Stimulated activated CD4-positive, alpha-beta T cell treated with anti-CD3 and anti-CD28 coated beads, Interleukin-4, amount 100 ng/mL, for 1 hour (primary cell): ENCODE results near the gene NUP98.
"Not testable (repeated sequence)": the region's sequence is repeated elsewhere in the genome, so short reads cannot be mapped to it uniquely, and the experiment has no call there.

Experiments
- DNase-seq: peaks from one replicate; pipeline ENCODE4 v3.0.0-alpha.2; 2020

NUP98 gene

GRCh38 chr11:3666023-3666530 is 131.3 kb downstream of the NUP98 start:
- DNase-seq = no peak

GRCh38 chr11:3665336-3666022 is 131.9 kb downstream of the NUP98 start:
- no peak for DNase-seq

GRCh38 chr11:3664032-3664630 is 133.2 kb downstream of the NUP98 start:
- DNase-seq = no peak

GRCh38 chr11:3662856-3663255 is 134.5 kb downstream of the NUP98 start:
- no peak for DNase-seq

GRCh38 chr11:3660960-3661359 is 136.4 kb downstream of the NUP98 start:
- no peak for DNase-seq

GRCh38 chr11:3659595-3660515 is 137.5 kb downstream of the NUP98 start:
- DNase-seq = no peak

- no peak for DNase-seq
These were observed 139.1 kb downstream of the NUP98 start for GRCh38 chr11:3658252-3658651.

- DNase-seq = not testable (repeated sequence)
These were observed 140.0 kb downstream of the NUP98 start for GRCh38 chr11:3657331-3657730.

GRCh38 chr11:3655547-3655946 is 141.8 kb downstream of the NUP98 start:
- DNase-seq = no peak

- DNase-seq = not testable (repeated sequence)
These were observed 144.8 kb downstream of the NUP98 start for GRCh38 chr11:3652514-3652913.

- DNase-seq = not testable (repeated sequence)
These were observed 148.0 kb downstream of the NUP98 start for GRCh38 chr11:3649374-3649773.

GRCh38 chr11:3648843-3649242 is 148.5 kb downstream of the NUP98 start:
- DNase-seq = not testable (repeated sequence)

GRCh38 chr11:3645552-3645951 is 151.8 kb downstream of the NUP98 start:
- no peak for DNase-seq

- no peak for DNase-seq
These were observed 152.5 kb downstream of the NUP98 start, which contains the start of gene ART1 for GRCh38 chr11:3644817-3645235. TSS of gene ART1 (plus strand) at chr11:3645128. CDS start at chr11:3659214, 14,086 bp downstream.

GRCh38 chr11:3643102-3643546 is 154.2 kb downstream of the NUP98 start:
- not testable (repeated sequence) for DNase-seq

- DNase-seq = peak; percentile 61
These were observed 155.0 kb downstream of the NUP98 start for GRCh38 chr11:3642071-3642951.

GRCh38 chr11:3641701-3642070 is 155.7 kb downstream of the NUP98 start, which contains the start of gene ART5:
TSS of gene ART5 (minus strand) at chr11:3641992. CDS start at chr11:3641862, 130 bp downstream.
- no peak for DNase-seq

- DNase-seq = no peak
These were observed 156.2 kb downstream of the NUP98 start for GRCh38 chr11:3641191-3641590.

- DNase-seq = no peak
These were observed 157.5 kb downstream of the NUP98 start for GRCh38 chr11:3639841-3640240.

GRCh38 chr11:3638513-3638912 is 158.8 kb downstream of the NUP98 start:
- DNase-seq = no peak

- no peak for DNase-seq
These were observed 160.2 kb downstream of the NUP98 start for GRCh38 chr11:3637201-3637600.
